ENCODE data around the gene TECPR2.
"Not testable (repeated sequence)": the region's sequence is repeated elsewhere in the genome, so short reads cannot be mapped to it uniquely, and the experiment has no call there.

The TECPR2 gene

GRCh38 chr14:102320033-102320660 is 42.6 kb upstream of the TECPR2 start:
- DNase-seq (ENCODE audit: insufficient read length) (peak; percentile 48), FAIRE-seq (peak; percentile 70)
- TF ChIP-seq POLR2A (IDR thresholded peaks at IDR 0.05; ENCODE audit: low read depth, low read length) (no peak), TAF1 (IDR thresholded peaks at IDR 0.05; ENCODE audit: borderline replicate concordance, low read depth, low read length) (0 out of 2 replicates have a peak, but pooled peaks have one; percentile 37), POLR2AphosphoS5 (IDR thresholded peaks at IDR 0.05; ENCODE audit: low read depth, low read length) (no peak)

GRCh38 chr14:102320671-102321455 is 41.9 kb upstream of the TECPR2 start:
- DNase-seq (ENCODE audit: insufficient read length) (no peak), FAIRE-seq (no peak)
- TF ChIP-seq POLR2A (IDR thresholded peaks at IDR 0.05; ENCODE audit: low read depth, low read length) (no peak), POLR2AphosphoS5 (IDR thresholded peaks at IDR 0.05; ENCODE audit: low read depth, low read length) (no peak), TAF1 (IDR thresholded peaks at IDR 0.05; ENCODE audit: borderline replicate concordance, low read depth, low read length) (no peak)

GRCh38 chr14:102321456-102322422 is 41.0 kb upstream of the TECPR2 start:
- TF ChIP-seq POLR2A (IDR thresholded peaks at IDR 0.05; ENCODE audit: low read depth, low read length) = no peak
- TF ChIP-seq POLR2AphosphoS5 (IDR thresholded peaks at IDR 0.05; ENCODE audit: low read depth, low read length) = no peak
- no peak for TF ChIP-seq TAF1 (IDR thresholded peaks at IDR 0.05; ENCODE audit: borderline replicate concordance, low read depth, low read length)
- DNase-seq (ENCODE audit: insufficient read length) = no peak
- FAIRE-seq = no peak

GRCh38 chr14:102323102-102323501 is 39.6 kb upstream of the TECPR2 start:
- FAIRE-seq (peak; percentile 70), DNase-seq (ENCODE audit: insufficient read length) (no peak)
- TF ChIP-seq TAF1 (IDR thresholded peaks at IDR 0.05; ENCODE audit: borderline replicate concordance, low read depth, low read length) (no peak), POLR2AphosphoS5 (IDR thresholded peaks at IDR 0.05; ENCODE audit: low read depth, low read length) (no peak), POLR2A (IDR thresholded peaks at IDR 0.05; ENCODE audit: low read depth, low read length) (no peak)

- TF ChIP-seq POLR2AphosphoS5 (IDR thresholded peaks at IDR 0.05; ENCODE audit: low read depth, low read length) (no peak), POLR2A (IDR thresholded peaks at IDR 0.05; ENCODE audit: low read depth, low read length) (no peak), TAF1 (IDR thresholded peaks at IDR 0.05; ENCODE audit: borderline replicate concordance, low read depth, low read length) (no peak)
- no peak for DNase-seq (ENCODE audit: insufficient read length)
- no peak for FAIRE-seq
Observed at GRCh38 chr14:102325791-102326345, 36.9 kb upstream of the TECPR2 start.

GRCh38 chr14:102326583-102326982 is 36.2 kb upstream of the TECPR2 start:
- DNase-seq (ENCODE audit: insufficient read length) (no peak), FAIRE-seq (no peak)
- TF ChIP-seq TAF1 (IDR thresholded peaks at IDR 0.05; ENCODE audit: borderline replicate concordance, low read depth, low read length) (no peak), POLR2A (IDR thresholded peaks at IDR 0.05; ENCODE audit: low read depth, low read length) (no peak), POLR2AphosphoS5 (IDR thresholded peaks at IDR 0.05; ENCODE audit: low read depth, low read length) (no peak)

GRCh38 chr14:102329381-102329780 is 33.4 kb upstream of the TECPR2 start:
- not testable (repeated sequence) for DNase-seq (ENCODE audit: insufficient read length); FAIRE-seq

GRCh38 chr14:102330806-102331205 is 31.9 kb upstream of the TECPR2 start:
- DNase-seq (ENCODE audit: insufficient read length) (no peak), FAIRE-seq (no peak)
- TF ChIP-seq TAF1 (IDR thresholded peaks at IDR 0.05; ENCODE audit: borderline replicate concordance, low read depth, low read length) = no peak
- no peak for TF ChIP-seq POLR2A (IDR thresholded peaks at IDR 0.05; ENCODE audit: low read depth, low read length)
- TF ChIP-seq POLR2AphosphoS5 (IDR thresholded peaks at IDR 0.05; ENCODE audit: low read depth, low read length) = no peak

GRCh38 chr14:102333390-102333789 is 29.4 kb upstream of the TECPR2 start:
- TF ChIP-seq TAF1 (IDR thresholded peaks at IDR 0.05; ENCODE audit: borderline replicate concordance, low read depth, low read length) (no peak), POLR2AphosphoS5 (IDR thresholded peaks at IDR 0.05; ENCODE audit: low read depth, low read length) (no peak), POLR2A (IDR thresholded peaks at IDR 0.05; ENCODE audit: low read depth, low read length) (no peak)
- DNase-seq (ENCODE audit: insufficient read length) (no peak), FAIRE-seq (no peak)

- TF ChIP-seq POLR2A (IDR thresholded peaks at IDR 0.05; ENCODE audit: low read depth, low read length) = no peak
- no peak for TF ChIP-seq TAF1 (IDR thresholded peaks at IDR 0.05; ENCODE audit: borderline replicate concordance, low read depth, low read length)
- no peak for TF ChIP-seq POLR2AphosphoS5 (IDR thresholded peaks at IDR 0.05; ENCODE audit: low read depth, low read length)
- no peak for DNase-seq (ENCODE audit: insufficient read length)
- no peak for FAIRE-seq
Observed at GRCh38 chr14:102333795-102334705, 28.7 kb upstream of the TECPR2 start.

All from GM12892 (cell line).